ENCODE data around the gene ACAT2. TPM values are rescaled to one million over a fixed set of nuclear protein-coding genes. Genes with fewer than 3 reads are reported as not detected.
"Not testable (repeated sequence)": the region's sequence is repeated elsewhere in the genome, so short reads cannot be mapped to it uniquely, and the experiment has no call there.

The ACAT2 gene
- total RNA-seq, 1 donor from 2014 or later: 19.4 TPM

GRCh38 chr6:159806021-159806458 is 44.2 kb downstream of the ACAT2 start:
- DNase-seq (ENCODE audit: extremely low read depth, low read depth, low spot score): no peak

- no peak for DNase-seq (ENCODE audit: extremely low read depth, low read depth, low spot score)
Measured at GRCh38 chr6:159807150-159807858, 45.5 kb downstream of the ACAT2 start.

- DNase-seq (ENCODE audit: extremely low read depth, low read depth, low spot score): no peak
Measured at GRCh38 chr6:159808647-159809046, 46.8 kb downstream of the ACAT2 start.

- no peak for DNase-seq (ENCODE audit: extremely low read depth, low read depth, low spot score)
Measured at GRCh38 chr6:159809149-159809548, 47.3 kb downstream of the ACAT2 start.

- DNase-seq (ENCODE audit: extremely low read depth, low read depth, low spot score): no peak
Measured at GRCh38 chr6:159813781-159814180, 51.9 kb downstream of the ACAT2 start.

- no peak for DNase-seq (ENCODE audit: extremely low read depth, low read depth, low spot score)
Measured at GRCh38 chr6:159815410-159815809, 53.6 kb downstream of the ACAT2 start.

GRCh38 chr6:159816775-159817174 is 54.9 kb downstream of the ACAT2 start:
- DNase-seq (ENCODE audit: extremely low read depth, low read depth, low spot score): not testable (repeated sequence)

GRCh38 chr6:159817951-159818739 is 56.3 kb downstream of the ACAT2 start:
- no peak for DNase-seq (ENCODE audit: extremely low read depth, low read depth, low spot score)

- no peak for DNase-seq (ENCODE audit: extremely low read depth, low read depth, low spot score)
Measured at GRCh38 chr6:159819098-159819497, 57.3 kb downstream of the ACAT2 start.

GRCh38 chr6:159819932-159820640 is 58.2 kb downstream of the ACAT2 start:
- no peak for DNase-seq (ENCODE audit: extremely low read depth, low read depth, low spot score)

GRCh38 chr6:159821122-159821521 is 59.3 kb downstream of the ACAT2 start:
- no peak for DNase-seq (ENCODE audit: extremely low read depth, low read depth, low spot score)

GRCh38 chr6:159821726-159822125 is 59.9 kb downstream of the ACAT2 start:
- no peak for DNase-seq (ENCODE audit: extremely low read depth, low read depth, low spot score)

- DNase-seq (ENCODE audit: extremely low read depth, low read depth, low spot score): no peak
Measured at GRCh38 chr6:159823953-159824352, 62.1 kb downstream of the ACAT2 start.

- DNase-seq (ENCODE audit: extremely low read depth, low read depth, low spot score): not testable (repeated sequence)
Measured at GRCh38 chr6:159824690-159825089, 62.8 kb downstream of the ACAT2 start.

GRCh38 chr6:159826004-159826403 is 64.2 kb downstream of the ACAT2 start:
- no peak for DNase-seq (ENCODE audit: extremely low read depth, low read depth, low spot score)

- no peak for DNase-seq (ENCODE audit: extremely low read depth, low read depth, low spot score)
Measured at GRCh38 chr6:159826968-159827647, 65.3 kb downstream of the ACAT2 start.

GRCh38 chr6:159828074-159828473 is 66.2 kb downstream of the ACAT2 start:
- no peak for DNase-seq (ENCODE audit: extremely low read depth, low read depth, low spot score)

All from glomerular endothelial cell (primary cell).